Fibroblast of the aortic adventitia (primary cell): ENCODE results near the gene DYNC1LI1. TPM values are rescaled to one million over a fixed set of nuclear protein-coding genes. Genes with fewer than 3 reads are reported as not detected.

Experiments
- DNase-seq: peaks from one replicate; pipeline ENCODE4 v3.0.0-alpha.2; 2010; ENCODE audit warnings: low read depth
- H3K4me3 ChIP-seq: 2 replicates; pipeline ENCODE4 v1.5.1; 2011; ENCODE audit warnings: low read depth, mild to moderate bottlenecking, control low read depth, low read length, moderate library complexity
- CTCF ChIP-seq: IDR thresholded peaks from 2 replicates; pipeline ENCODE4 v1.5.1; 2011; ENCODE audit warnings: mild to moderate bottlenecking, low read length, control low read depth, inconsistent platforms; ENCODE audit not compliant: insufficient read depth
- total RNA-seq: library from RNA; depleted of rRNA; stranded (reverse); fragments of >200 nt; gene quantifications from 2 replicates; pipeline ENCODE4 v1.2.3, GENCODE V29; 2012; ENCODE audit warnings: low replicate concordance

Gene DYNC1LI1
- total RNA-seq, 1 donor, result 42.5 TPM

DNA sequence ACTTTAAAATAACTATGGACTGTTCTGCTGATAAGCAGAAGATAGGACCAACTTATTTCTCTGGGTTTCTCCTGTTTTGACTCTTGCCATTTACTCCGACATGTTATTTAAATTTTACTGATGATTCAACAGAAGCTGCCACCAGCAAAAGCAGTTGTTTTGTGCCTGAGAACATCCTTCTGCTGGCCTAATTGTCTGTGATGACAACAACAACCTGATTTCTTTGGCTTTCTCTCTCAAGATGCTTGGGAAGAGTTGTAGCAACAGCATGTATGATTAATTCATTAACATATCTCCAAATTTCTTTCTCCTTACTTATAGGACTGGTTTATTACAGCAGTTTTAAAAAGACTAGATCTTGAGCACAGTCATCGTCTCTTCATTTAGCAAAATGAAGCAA is 36.9 kb upstream of the DYNC1LI1 start:
- DNase-seq, result no peak
- no peak for TF ChIP-seq CTCF
- no peak overlapping the region for H3K4me3 ChIP-seq

GRCh38 chr3:32606960-32607359 is 36.3 kb upstream of the DYNC1LI1 start:
- TF ChIP-seq CTCF, result no peak
- no peak for DNase-seq
- H3K4me3 ChIP-seq, result no peak overlapping the region

- no peak for TF ChIP-seq CTCF
- H3K4me3 ChIP-seq, result no peak overlapping the region
- no peak for DNase-seq
These were observed 35.6 kb upstream of the DYNC1LI1 start for GRCh38 chr3:32606277-32606676.

- DNase-seq, result no peak
- no peak overlapping the region for H3K4me3 ChIP-seq
- TF ChIP-seq CTCF, result no peak
These were observed 32.4 kb upstream of the DYNC1LI1 start for GRCh38 chr3:32603064-32603463.

DNA sequence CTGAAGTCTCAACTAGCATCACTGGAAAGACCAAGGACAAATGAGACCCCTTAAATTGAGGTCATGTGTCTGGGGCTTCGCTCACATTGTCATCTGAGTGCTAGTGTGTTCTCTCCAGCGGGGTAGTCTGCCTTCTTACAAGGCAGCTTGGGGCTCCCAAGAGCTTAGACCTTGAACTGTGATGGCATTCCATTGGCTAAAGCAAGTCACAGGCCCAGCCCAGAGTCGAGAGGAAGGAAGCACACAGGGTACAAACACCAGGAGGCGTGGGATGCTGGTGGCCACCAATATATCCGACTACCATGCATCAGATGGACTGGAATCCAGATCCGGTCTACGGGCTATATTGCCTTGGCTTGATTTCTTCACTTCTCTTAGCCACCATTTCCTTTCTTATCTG is 31.5 kb upstream of the DYNC1LI1 start:
- no peak for DNase-seq
- H3K4me3 ChIP-seq, result no peak overlapping the region
- TF ChIP-seq CTCF, result no peak

GRCh38 chr3:32601722-32602121 is 31.1 kb upstream of the DYNC1LI1 start:
- H3K4me3 ChIP-seq, result no peak overlapping the region
- no peak for DNase-seq
- TF ChIP-seq CTCF, result no peak

DNA sequence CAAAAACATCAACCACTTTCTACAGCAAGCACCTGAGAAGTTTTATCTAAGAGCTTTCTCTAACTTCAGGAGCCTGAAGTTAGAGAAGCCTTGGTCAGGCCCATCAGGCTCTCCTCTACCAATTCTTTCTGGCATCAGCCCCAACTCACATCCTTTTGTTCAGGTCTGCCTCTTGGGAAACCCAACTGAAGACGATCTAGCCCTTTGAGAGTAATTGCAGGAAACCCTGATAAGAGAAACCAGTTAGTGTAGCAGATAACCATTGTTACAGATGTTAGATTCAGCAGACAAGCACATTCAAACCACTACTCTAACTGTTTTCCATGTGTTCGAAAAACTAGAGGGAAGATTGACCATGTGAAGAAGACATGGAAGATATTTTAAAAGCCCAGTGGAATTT is 27.0 kb upstream of the DYNC1LI1 start:
- H3K4me3 ChIP-seq, result no peak overlapping the region
- DNase-seq, result no peak
- no peak for TF ChIP-seq CTCF
